Endodermal cell (in vitro differentiated cells): ENCODE results near the gene TMEM87B. TPM values are rescaled to one million over a fixed set of nuclear protein-coding genes. Genes with fewer than 3 reads are reported as not detected.

Experiments used
- DNase-seq: peaks from one replicate; pipeline ENCODE4 v3.0.0-alpha.2; 2017
- H3K27ac ChIP-seq: 2 replicates; pipeline ENCODE4 v1.5.1; 2013; ENCODE audit warnings: mild to moderate bottlenecking, low read depth, low read length, moderate library complexity
- H3K27me3 ChIP-seq: 2 replicates; pipeline ENCODE4 v1.6.1; 2013; ENCODE audit warnings: mild to moderate bottlenecking, low read length, moderate library complexity; ENCODE audit not compliant: insufficient read depth, control insufficient read depth, poor library complexity, severe bottlenecking
- H3K36me3 ChIP-seq: 2 replicates; pipeline ENCODE4 v1.7.0; 2013; ENCODE audit warnings: mild to moderate bottlenecking, low read length, moderate library complexity; ENCODE audit not compliant: control insufficient read depth, insufficient read depth
- H3K4me1 ChIP-seq: one replicate; pipeline ENCODE4 v1.7.0; 2013; ENCODE audit warnings: low read length; ENCODE audit not compliant: control insufficient read depth, insufficient read depth
- H3K4me3 ChIP-seq: 2 replicates; pipeline ENCODE4 v1.5.1; 2013; ENCODE audit warnings: mild to moderate bottlenecking, low read length, moderate library complexity
- H3K9ac ChIP-seq: 2 replicates; pipeline ENCODE4 v1.6.1; 2013; ENCODE audit warnings: mild to moderate bottlenecking, low read length, moderate library complexity; ENCODE audit not compliant: poor library complexity, severe bottlenecking; ENCODE audit errors: extremely low read depth
- H3K9me3 ChIP-seq: 2 replicates; pipeline ENCODE4 v1.6.1; 2013; ENCODE audit warnings: mild to moderate bottlenecking, low read length, moderate library complexity; ENCODE audit not compliant: control insufficient read depth
- H3K27ac Mint-ChIP-seq: 2 replicates; pipeline ENCODE4 v1.8.0; 2020; ENCODE audit warnings: mixed read lengths
- H3K27me3 Mint-ChIP-seq: 2 replicates; pipeline ENCODE4 v1.8.0; 2021; ENCODE audit warnings: mild to moderate bottlenecking, mixed read lengths; ENCODE audit not compliant: insufficient read depth
- H3K36me3 Mint-ChIP-seq: 2 replicates; pipeline ENCODE4 v1.8.0; 2020; ENCODE audit warnings: low read depth, mixed read lengths
- H3K4me1 Mint-ChIP-seq: 2 replicates; pipeline ENCODE4 v1.8.0; 2020; ENCODE audit warnings: mixed read lengths
- H3K4me3 Mint-ChIP-seq: 2 replicates; pipeline ENCODE4 v1.8.0; 2020; ENCODE audit warnings: mild to moderate bottlenecking, moderate library complexity, mixed read lengths
- H3K9me3 Mint-ChIP-seq: 2 replicates; pipeline ENCODE4 v1.8.0; 2020; ENCODE audit warnings: mild to moderate bottlenecking, mixed read lengths
- WGBS, 2 experiments: methylation state at CpG; one replicate each; pipeline versions ENCODE4 v1.1.5 to v1.1.7; 2013; ENCODE audit warnings: missing lambda C conversion rate in 2 of 2, mixed read lengths in 1 of 2; ENCODE audit not compliant: insufficient coverage in 1 of 2, insufficient read length in 1 of 2; 5-methylcytosine and 5-hydroxymethylcytosine counted together
- total RNA-seq, 2 donors: library from RNA; stranded (reverse); fragmentation: NEBNext Ultra II Directional in 1 of 2; extraction: Animal tissue kit (Norgen Biotek cat#: 25700) in 1 of 2; gene quantifications; 2 replicates in 1 of 2; 3 replicates in 1 of 2; pipeline ENCODE4 v1.2.1, GENCODE V29; 2021
- TF ChIP-seq, protein P1 (sequence below): fragments of 200-600 bp; sonication (generic); conservative IDR thresholded peaks from 2 replicates; pipeline ENCODE4 v1.5.0; 2021; ENCODE audit warnings: antibody characterized with exemption, mild to moderate bottlenecking

The TMEM87B gene
- total RNA-seq, 2 donors from 2014 or later: 20.2 to 22.3 TPM

- H3K36me3 ChIP-seq: no peaks in the 10 kb centered on the region
- no peak overlapping the region for H3K27ac ChIP-seq
- TF ChIP-seq, protein P1, sequence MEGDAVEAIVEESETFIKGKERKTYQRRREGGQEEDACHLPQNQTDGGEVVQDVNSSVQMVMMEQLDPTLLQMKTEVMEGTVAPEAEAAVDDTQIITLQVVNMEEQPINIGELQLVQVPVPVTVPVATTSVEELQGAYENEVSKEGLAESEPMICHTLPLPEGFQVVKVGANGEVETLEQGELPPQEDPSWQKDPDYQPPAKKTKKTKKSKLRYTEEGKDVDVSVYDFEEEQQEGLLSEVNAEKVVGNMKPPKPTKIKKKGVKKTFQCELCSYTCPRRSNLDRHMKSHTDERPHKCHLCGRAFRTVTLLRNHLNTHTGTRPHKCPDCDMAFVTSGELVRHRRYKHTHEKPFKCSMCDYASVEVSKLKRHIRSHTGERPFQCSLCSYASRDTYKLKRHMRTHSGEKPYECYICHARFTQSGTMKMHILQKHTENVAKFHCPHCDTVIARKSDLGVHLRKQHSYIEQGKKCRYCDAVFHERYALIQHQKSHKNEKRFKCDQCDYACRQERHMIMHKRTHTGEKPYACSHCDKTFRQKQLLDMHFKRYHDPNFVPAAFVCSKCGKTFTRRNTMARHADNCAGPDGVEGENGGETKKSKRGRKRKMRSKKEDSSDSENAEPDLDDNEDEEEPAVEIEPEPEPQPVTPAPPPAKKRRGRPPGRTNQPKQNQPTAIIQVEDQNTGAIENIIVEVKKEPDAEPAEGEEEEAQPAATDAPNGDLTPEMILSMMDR: no peak
- Mint-ChIP-seq H3K4me1 (no peaks in the 10 kb centered on the region), H3K9me3 (no peaks in the 10 kb centered on the region), H3K36me3 (no peaks in the 10 kb centered on the region), H3K27ac (no peak overlapping the region), H3K4me3 (no peak overlapping the region), H3K27me3 (no peaks in the 10 kb centered on the region)
- WGBS, 2 experiments: 95 to 99% methylated on average over 18 to 31 of the region's 31 CpGs
- no peaks in the 10 kb centered on the region for H3K9me3 ChIP-seq
- H3K9ac ChIP-seq: no peak overlapping the region
- DNase-seq: peak; percentile 44
- H3K4me1 ChIP-seq: no peaks in the 10 kb centered on the region
- H3K4me3 ChIP-seq: no peak overlapping the region
- H3K27me3 ChIP-seq: no peaks in the 10 kb centered on the region
Measured at GRCh38 chr2:112159454-112159921, 104.4 kb downstream of the TMEM87B start.

DNA sequence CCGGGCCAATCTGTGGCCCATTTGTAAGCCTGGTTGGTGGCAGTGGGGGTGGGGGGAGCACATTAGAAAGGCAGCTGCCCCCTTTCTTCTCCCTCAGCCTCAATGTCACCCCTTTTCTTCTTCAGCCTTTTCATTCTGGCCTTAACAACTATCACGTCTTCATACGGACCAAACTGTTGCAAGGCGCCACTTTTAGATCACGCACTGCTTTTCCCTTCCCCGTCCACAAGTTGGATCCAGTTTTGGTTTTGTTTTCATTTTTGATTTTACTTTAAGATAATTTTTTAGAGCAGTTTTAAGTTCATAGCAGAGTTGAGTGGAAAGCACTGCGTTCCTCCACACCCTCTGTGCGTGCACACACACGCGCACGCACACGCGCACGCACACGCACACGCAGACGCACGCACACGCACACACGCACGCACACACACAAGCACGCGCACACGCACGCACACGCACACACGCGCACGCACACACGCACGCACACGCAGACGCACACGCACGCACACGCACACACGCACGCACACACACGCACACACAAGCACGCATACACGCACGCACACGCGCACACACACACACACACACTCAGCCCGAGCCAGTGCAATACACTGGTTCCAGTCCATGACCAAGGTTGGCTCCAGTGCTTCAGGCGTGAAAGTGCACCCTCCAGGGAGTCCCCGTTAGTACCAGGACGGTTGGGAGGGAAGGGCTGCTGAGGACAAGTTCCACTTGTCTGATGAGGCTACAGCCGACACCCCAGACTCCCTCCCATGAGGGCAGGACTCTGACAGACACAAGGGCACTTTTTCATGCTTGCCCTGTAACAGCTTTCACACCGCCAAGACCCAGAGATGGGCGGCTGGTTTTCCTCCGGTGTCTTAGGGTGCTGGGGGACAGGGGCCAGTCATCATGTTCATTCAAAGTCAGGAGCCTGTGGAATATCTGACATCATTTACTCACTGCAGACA lies 105.5 kb downstream of the TMEM87B start:
- H3K36me3 ChIP-seq: no peaks in the 10 kb centered on the region
- Mint-ChIP-seq H3K4me3 (no peak overlapping the region), H3K36me3 (no peaks in the 10 kb centered on the region), H3K9me3 (no peaks in the 10 kb centered on the region), H3K27me3 (no peaks in the 10 kb centered on the region), H3K4me1 (no peaks in the 10 kb centered on the region), H3K27ac (no peak overlapping the region)
- H3K4me1 ChIP-seq: no peaks in the 10 kb centered on the region
- DNase-seq: peak; percentile 48
- H3K4me3 ChIP-seq: no peak overlapping the region
- H3K9me3 ChIP-seq: no peaks in the 10 kb centered on the region
- WGBS, 2 experiments: 89 to 94% methylated on average over 17 to 48 of the region's 52 CpGs
- no peaks in the 10 kb centered on the region for H3K27me3 ChIP-seq
- TF ChIP-seq, protein P1: no peak
- H3K9ac ChIP-seq: no peak overlapping the region
- no peak overlapping the region for H3K27ac ChIP-seq

DNA sequence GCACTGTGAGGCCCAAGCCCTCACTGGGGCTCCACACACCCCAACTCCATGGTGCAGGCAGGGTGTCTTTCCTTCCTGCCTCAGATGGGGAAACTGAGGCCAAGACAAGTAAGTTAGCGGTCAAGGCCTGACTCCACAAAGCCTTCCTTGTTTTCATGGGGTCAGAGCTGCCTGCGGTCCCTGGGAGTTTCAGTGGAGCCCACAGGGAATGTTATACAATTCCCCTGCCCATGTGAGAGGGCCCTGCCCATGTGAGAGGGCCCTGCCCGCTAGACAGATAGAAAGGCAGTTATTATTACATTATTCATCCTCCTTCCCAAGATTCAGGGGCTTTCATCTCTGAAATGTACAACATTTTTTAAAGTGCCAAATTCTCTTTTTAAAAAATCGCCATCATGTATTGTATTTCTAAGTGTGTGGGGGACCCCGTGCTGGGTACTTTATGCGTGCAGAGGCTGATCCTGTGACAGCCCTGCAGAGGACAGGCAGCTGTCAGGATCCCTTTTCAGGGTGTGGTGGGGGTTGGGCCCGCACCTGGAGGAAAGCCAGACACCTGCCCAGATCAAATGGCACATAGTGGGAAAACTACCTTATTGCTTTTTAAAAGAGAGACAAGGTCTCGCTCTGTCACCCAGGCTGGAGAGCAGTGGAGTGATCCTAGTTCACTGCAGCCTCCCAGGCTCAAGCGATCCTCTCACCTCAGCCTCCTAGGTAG lies 106.5 kb downstream of the TMEM87B start:
- H3K27ac ChIP-seq: no peak overlapping the region
- Mint-ChIP-seq H3K9me3 (no peaks in the 10 kb centered on the region), H3K4me1 (no peaks in the 10 kb centered on the region), H3K4me3 (no peak overlapping the region), H3K27ac (no peak overlapping the region), H3K36me3 (no peaks in the 10 kb centered on the region), H3K27me3 (no peaks in the 10 kb centered on the region)
- DNase-seq: peak; percentile 29
- no peak overlapping the region for H3K9ac ChIP-seq
- no peaks in the 10 kb centered on the region for H3K9me3 ChIP-seq
- H3K4me3 ChIP-seq: no peak overlapping the region
- whole genome bisulfite sequencing, 2 experiments: 88 to 89% methylated on average over 8 to 9 of the region's 9 CpGs
- no peaks in the 10 kb centered on the region for H3K36me3 ChIP-seq
- H3K27me3 ChIP-seq: no peaks in the 10 kb centered on the region
- H3K4me1 ChIP-seq: no peaks in the 10 kb centered on the region
- TF ChIP-seq, protein P1: no peak
